BLaER1 (cell line): ENCODE data around the gene TOMM22.

Experiments used
- H3K27ac ChIP-seq: shearing (Covaris generic); formaldehyde crosslinking; 2 replicates; pipeline ENCODE4 v1.8.1; 2022
- H3K27me3 ChIP-seq: shearing (Covaris generic); formaldehyde crosslinking; 2 replicates; pipeline ENCODE4 v1.8.1; 2022
- H3K36me3 ChIP-seq: shearing (Covaris generic); formaldehyde crosslinking; 2 replicates; pipeline ENCODE4 v1.8.1; 2022
- H3K4me1 ChIP-seq: shearing (Covaris generic); formaldehyde crosslinking; 2 replicates; pipeline ENCODE4 v1.8.1; 2022
- H3K4me2 ChIP-seq: shearing (Covaris generic); formaldehyde crosslinking; 2 replicates; pipeline ENCODE4 v1.8.1; 2022
- H3K4me3 ChIP-seq: shearing (Covaris generic); formaldehyde crosslinking; 2 replicates; pipeline ENCODE4 v1.8.1; 2022
- H3K9ac ChIP-seq: shearing (Covaris generic); formaldehyde crosslinking; 2 replicates; pipeline ENCODE4 v1.8.1; 2022
- H3K9me3 ChIP-seq: shearing (Covaris generic); formaldehyde crosslinking; 2 replicates; pipeline ENCODE4 v1.8.1; 2022
- H4K20me1 ChIP-seq: shearing (Covaris generic); formaldehyde crosslinking; 2 replicates; pipeline ENCODE4 v1.8.1; 2022
- Cebpa-rat ChIP-seq: shearing (Covaris generic); IDR thresholded peaks from 2 replicates; pipeline ENCODE4 v1.8.1; 2022

The TOMM22 gene

DNA sequence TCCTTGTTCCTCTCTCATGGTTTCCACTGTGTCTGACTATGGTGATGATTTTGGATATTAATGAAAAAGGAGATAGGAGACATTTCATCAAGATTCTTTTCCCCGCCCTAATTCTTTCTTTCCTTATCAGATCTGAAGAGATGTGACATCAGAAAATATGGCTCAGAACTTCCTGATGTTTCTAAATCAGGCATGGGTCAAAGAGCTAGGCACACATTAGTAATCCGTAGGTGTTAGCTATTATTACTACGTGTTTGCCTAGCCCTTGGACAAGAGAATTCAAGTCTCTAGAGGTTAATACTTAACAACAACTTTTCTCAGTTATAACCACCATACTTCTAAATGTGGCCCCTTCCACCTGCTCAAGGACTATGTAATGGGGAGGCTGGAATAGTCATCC is 13.2 kb downstream of the TOMM22 start:
- Histone ChIP-seq H3K4me1 (peaks cover 39% of the 10 kb centered on the region), H3K4me3 (no peak overlapping the region), H4K20me1 (peaks cover 85% of the 10 kb centered on the region), H3K9ac (no peak overlapping the region), H3K4me2 (no peak overlapping the region), H3K27me3 (no peaks in the 10 kb centered on the region), H3K36me3 (peaks cover 49% of the 10 kb centered on the region), H3K27ac (no peak overlapping the region), H3K9me3 (no peaks in the 10 kb centered on the region)
- no peak for TF ChIP-seq Cebpa-rat

- no peak overlapping the region for H3K9ac ChIP-seq
- no peak overlapping the region for H3K27ac ChIP-seq
- peaks cover 30% of the 10 kb centered on the region for H3K36me3 ChIP-seq
- H4K20me1 ChIP-seq, result peaks cover 66% of the 10 kb centered on the region
- no peak for TF ChIP-seq Cebpa-rat
- H3K9me3 ChIP-seq, result no peaks in the 10 kb centered on the region
- peak overlapping the region; percentile 83 for H3K4me2 ChIP-seq
- no peaks in the 10 kb centered on the region; the same call in 1 of the 2 replicates for H3K27me3 ChIP-seq
- H3K4me3 ChIP-seq, result no peak overlapping the region
- peaks cover 47% of the 10 kb centered on the region for H3K4me1 ChIP-seq
Observed at GRCh38 chr22:38696606-38697424, 15.1 kb downstream of the TOMM22 start.

DNA sequence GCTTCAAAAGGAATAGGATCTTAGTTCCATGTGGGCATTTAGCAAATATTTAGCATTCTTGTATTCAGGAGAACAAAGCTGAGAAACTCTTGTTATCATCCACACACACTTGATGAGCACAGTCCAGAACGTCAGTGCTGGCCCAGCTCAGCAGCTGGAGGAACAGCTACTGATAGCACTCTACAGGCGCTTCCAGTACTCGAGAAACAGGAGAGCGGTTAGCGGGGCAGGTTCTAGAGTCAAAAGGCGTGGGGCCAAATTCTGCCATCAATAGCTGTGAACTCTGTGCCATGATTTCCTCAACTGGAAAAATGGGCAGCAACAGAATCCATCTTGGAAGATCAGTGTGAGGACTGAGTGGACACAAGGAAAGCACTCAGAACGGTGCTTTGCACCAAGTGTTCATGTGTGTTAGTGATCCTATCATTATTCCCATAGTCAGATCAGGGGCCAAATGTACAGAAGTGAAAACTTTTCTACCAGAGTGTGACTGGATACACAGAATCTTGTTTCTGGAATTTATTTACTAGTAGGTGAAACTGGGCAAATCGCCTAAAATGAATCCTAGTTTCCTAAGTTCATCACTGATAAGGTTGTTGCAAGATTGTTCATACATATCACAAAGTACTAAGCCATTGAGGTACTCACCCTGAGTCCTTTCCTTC is 15.8 kb downstream of the TOMM22 start:
- Histone ChIP-seq H3K4me2 (peak overlapping the region; percentile 83), H3K4me1 (peaks cover 49% of the 10 kb centered on the region), H3K27ac (no peak overlapping the region)

GRCh38 chr22:38698407-38699094 is 16.8 kb downstream of the TOMM22 start:
- Histone ChIP-seq H3K4me3 (peak overlapping the region; percentile 95), H3K27me3 (no peaks in the 10 kb centered on the region; the same call in 1 of the 2 replicates), H3K9ac (peak overlapping the region; percentile 94), H4K20me1 (peaks cover 49% of the 10 kb centered on the region), H3K9me3 (no peaks in the 10 kb centered on the region), H3K4me2 (peak overlapping the region; percentile 83), H3K36me3 (peaks cover 14% of the 10 kb centered on the region), H3K4me1 (peaks cover 49% of the 10 kb centered on the region), H3K27ac (no peak overlapping the region)
- no peak for TF ChIP-seq Cebpa-rat

More for the DNA sequence above, 15.8 kb downstream of the TOMM22 start:
- Histone ChIP-seq H3K9ac (no peak overlapping the region), H3K4me3 (0 out of 2 replicates have a peak overlapping the region, but pooled peaks have one; percentile 95), H3K27me3 (no peaks in the 10 kb centered on the region; the same call in 1 of the 2 replicates), H3K9me3 (no peaks in the 10 kb centered on the region), H4K20me1 (peaks cover 59% of the 10 kb centered on the region), H3K36me3 (peaks cover 23% of the 10 kb centered on the region)
- TF ChIP-seq Cebpa-rat, result no peak

DNA sequence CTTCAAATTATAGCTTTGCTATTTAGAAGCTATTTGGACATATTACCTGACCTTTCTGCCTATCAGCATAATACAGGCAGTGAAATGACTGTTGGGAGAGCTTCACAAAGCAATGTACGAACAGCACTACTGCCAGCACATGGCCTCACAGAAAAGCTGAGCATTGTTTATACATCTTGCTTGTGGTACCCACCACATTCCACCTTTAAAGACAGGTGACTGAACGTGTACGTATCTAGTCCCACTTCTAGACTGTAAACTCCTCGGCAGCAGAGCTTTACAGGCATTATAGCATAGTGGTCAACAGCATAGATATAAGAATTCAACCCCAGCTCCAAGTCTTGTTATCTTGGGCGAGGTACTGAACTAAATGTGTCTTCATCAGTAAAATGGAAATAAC is 17.4 kb downstream of the TOMM22 start:
- H3K4me1 ChIP-seq, result peaks cover 52% of the 10 kb centered on the region
- H3K9ac ChIP-seq, result peak overlapping the region; percentile 94
- H3K4me3 ChIP-seq, result peak overlapping the region; percentile 95
- no peaks in the 10 kb centered on the region; the same call in 1 of the 2 replicates for H3K27me3 ChIP-seq
- H3K4me2 ChIP-seq, result peak overlapping the region; percentile 83
- H3K9me3 ChIP-seq, result no peaks in the 10 kb centered on the region
- H3K36me3 ChIP-seq, result peaks cover 8% of the 10 kb centered on the region
- TF ChIP-seq Cebpa-rat, result no peak
- peaks cover 43% of the 10 kb centered on the region for H4K20me1 ChIP-seq
- no peak overlapping the region for H3K27ac ChIP-seq

DNA sequence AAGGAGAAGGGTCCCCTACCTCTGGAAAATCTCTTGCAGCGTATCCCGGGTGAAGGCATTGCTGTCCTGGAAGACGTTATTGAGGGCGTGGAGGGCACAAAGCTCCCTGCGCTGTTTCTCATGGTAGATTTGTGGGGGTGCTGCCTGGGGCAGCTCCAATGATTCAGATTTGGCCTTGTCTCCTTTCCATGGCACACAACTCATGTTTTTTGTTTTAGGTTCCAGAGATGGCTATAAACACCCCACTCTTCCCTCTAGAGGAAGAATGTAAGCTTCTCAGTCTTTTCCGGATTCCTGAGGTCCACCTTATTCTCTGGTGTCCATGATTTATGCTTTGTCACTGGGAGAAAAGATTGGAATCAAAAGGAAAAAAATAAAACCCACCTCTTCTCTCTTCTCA is 18.0 kb downstream of the TOMM22 start:
- Histone ChIP-seq H3K4me2 (peak overlapping the region; percentile 83), H3K36me3 (0 out of 2 replicates have a peak, but pooled peaks cover 4% of the 10 kb centered on the region), H3K27me3 (no peaks in the 10 kb centered on the region; the same call in 1 of the 2 replicates), H3K4me3 (peak overlapping the region; percentile 95), H4K20me1 (peaks cover 37% of the 10 kb centered on the region), H3K9ac (peak overlapping the region; percentile 94), H3K9me3 (no peaks in the 10 kb centered on the region), H3K27ac (no peak overlapping the region), H3K4me1 (peaks cover 58% of the 10 kb centered on the region)
- TF ChIP-seq Cebpa-rat, result no peak

DNA sequence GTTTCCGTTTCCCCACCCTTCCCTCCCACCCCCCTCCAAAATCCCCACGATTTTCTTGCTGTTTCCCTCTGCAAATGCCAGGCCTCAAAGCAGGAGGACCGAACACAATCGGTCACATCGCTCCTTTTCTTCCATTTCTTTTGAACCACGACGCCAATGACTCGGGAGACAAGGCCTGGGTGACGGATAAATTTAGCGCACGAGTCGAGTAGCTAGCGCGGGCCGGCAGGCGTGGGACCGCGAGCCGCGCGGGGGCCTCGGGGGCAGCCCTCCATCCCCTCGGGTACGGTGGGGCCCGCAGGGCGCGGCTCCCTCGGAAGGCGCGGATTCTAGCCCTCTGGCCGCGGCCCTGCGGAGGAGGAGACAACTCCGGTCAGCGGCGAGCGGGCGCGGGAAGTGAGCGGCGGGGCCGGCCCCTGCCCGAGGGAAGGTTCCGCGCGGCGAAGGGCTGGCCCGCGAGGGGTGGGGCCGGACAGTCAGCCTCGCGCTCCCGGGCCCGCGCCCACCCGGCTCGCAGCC is 18.6 kb downstream of the TOMM22 start:
- H3K4me2 ChIP-seq, result peak overlapping the region; percentile 83
- H3K4me1 ChIP-seq, result peaks cover 62% of the 10 kb centered on the region
- peaks cover 31% of the 10 kb centered on the region; the same call in 1 of the 2 replicates for H4K20me1 ChIP-seq
- no peaks in the 10 kb centered on the region for H3K9me3 ChIP-seq
- peak overlapping the region; percentile 94 for H3K9ac ChIP-seq
- H3K27me3 ChIP-seq, result no peaks in the 10 kb centered on the region; the same call in 1 of the 2 replicates
- 0 out of 2 replicates have a peak, but pooled peaks cover 4% of the 10 kb centered on the region for H3K36me3 ChIP-seq
- peak overlapping the region; percentile 95 for H3K4me3 ChIP-seq
- TF ChIP-seq Cebpa-rat, result no peak
- H3K27ac ChIP-seq, result peak overlapping the region; percentile 92

DNA sequence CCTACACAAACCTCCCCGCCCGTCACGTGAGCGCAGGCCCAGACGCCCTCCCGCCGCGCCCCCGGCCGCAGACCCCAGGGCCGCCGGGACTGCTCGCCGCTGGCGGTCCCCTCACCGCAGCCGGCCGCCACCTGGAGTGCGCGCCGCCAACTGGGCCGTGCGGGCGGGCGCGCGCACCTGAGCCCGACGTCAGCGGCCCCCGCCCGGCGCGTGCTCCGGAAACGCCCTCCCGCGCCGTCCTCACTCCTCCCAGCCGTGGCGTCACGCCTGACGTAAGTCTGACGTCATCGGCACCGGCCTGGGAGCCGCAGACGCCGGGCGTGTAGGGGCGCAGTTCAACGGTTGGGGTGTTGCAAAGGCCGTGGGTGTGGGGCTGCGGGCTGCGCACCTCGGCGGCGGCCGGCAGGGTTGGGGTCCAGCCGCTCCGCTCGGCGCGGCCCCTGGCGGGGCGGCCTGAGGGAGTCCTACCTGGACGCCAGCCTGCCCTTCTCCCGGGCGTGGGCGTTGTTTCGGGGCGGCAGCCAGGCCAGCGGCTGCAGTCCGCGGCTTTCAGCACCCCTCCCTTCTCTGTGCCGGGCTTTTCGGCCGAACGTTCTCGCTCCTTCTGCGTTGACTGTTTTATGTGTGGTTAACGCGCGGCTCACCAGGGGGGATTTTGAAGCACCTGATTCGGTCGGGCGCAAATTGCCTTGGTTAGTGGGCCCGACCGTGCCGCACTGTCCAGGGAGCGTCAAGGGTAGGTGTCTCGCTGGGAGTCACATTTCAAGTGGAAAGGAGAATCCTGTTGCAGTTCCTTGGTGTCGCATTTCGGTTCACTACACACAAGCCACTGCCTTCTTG is 19.3 kb downstream of the TOMM22 start, which contains the start of gene JOSD1:
TSS of gene JOSD1 (minus strand) at position 155 of the 840 bp plus-strand sequence. CDS start 956 bp downstream, outside the sequence.
- peaks cover 62% of the 10 kb centered on the region for H3K4me1 ChIP-seq
- peak within 1 kb of the TSS; percentile 92 for H3K27ac ChIP-seq
- H3K36me3 ChIP-seq, result 0 out of 2 replicates have a peak, but pooled peaks cover 4% of the 10 kb centered on the region
- peak within 1 kb of the TSS; percentile 94 for H3K9ac ChIP-seq
- peak within 1 kb of the TSS; percentile 95 for H3K4me3 ChIP-seq
- TF ChIP-seq Cebpa-rat, result no peak
- no peaks in the 10 kb centered on the region; the same call in 1 of the 2 replicates for H3K27me3 ChIP-seq
- H4K20me1 ChIP-seq, result peaks cover 33% of the 10 kb centered on the region
- H3K4me2 ChIP-seq, result peak within 1 kb of the TSS; percentile 83
- no peaks in the 10 kb centered on the region for H3K9me3 ChIP-seq
